Fibroblast of lung (primary cell): ENCODE measurements around the gene SFTA2. TPM values are rescaled to one million over a fixed set of nuclear protein-coding genes. Genes with fewer than 3 reads are reported as not detected.

Source experiments
- DNase-seq, 2 donors: peaks; one replicate each; pipeline versions ENCODE4 v3.0.0 to v3.0.0-alpha.2; 2010; ENCODE audit warnings: low read depth in 2 of 2
- H2AFZ ChIP-seq: 2 replicates; pipeline ENCODE4 v1.5.1; 2012; ENCODE audit warnings: low read length, control low read depth, inconsistent platforms
- H3K27ac ChIP-seq: 2 replicates; pipeline ENCODE4 v1.5.1; 2011; ENCODE audit warnings: low read length, control low read depth; ENCODE audit not compliant: insufficient read depth
- H3K27me3 ChIP-seq: 2 replicates; pipeline ENCODE4 v1.5.1; 2011; ENCODE audit warnings: mild to moderate bottlenecking, low read length; ENCODE audit not compliant: control insufficient read depth, insufficient read depth
- H3K36me3 ChIP-seq: 2 replicates; pipeline ENCODE4 v1.5.1; 2011; ENCODE audit warnings: low read length; ENCODE audit not compliant: control insufficient read depth, insufficient read depth
- H3K4me1 ChIP-seq: 2 replicates; pipeline ENCODE4 v1.5.1; 2011; ENCODE audit warnings: low read length; ENCODE audit not compliant: control insufficient read depth, insufficient read depth; ENCODE audit errors: extremely low read depth
- H3K4me2 ChIP-seq: 2 replicates; pipeline ENCODE4 v1.5.1; 2011; ENCODE audit warnings: low read length, control low read depth; ENCODE audit not compliant: insufficient read depth; ENCODE audit errors: extremely low read depth
- H3K4me3 ChIP-seq, 4 experiments: fragments of 200-600 bp in 1 of 4; sonication (generic) in 1 of 4; replicated peaks in 1 of 4; 2 replicates each; pipeline ENCODE4 v1.5.1; 2011 to 2016; ENCODE audit warnings: low read length in 4 of 4, low read depth in 3 of 4, mild to moderate bottlenecking in 3 of 4, control low read depth in 2 of 4, inconsistent platforms in 1 of 4, mixed read lengths in 1 of 4; ENCODE audit not compliant: insufficient read depth in 1 of 4; ENCODE audit errors: control extremely low read depth in 1 of 4
- H3K79me2 ChIP-seq: 2 replicates; pipeline ENCODE4 v1.5.1; 2012; ENCODE audit warnings: mild to moderate bottlenecking, low read length, inconsistent platforms; ENCODE audit not compliant: control insufficient read depth, insufficient read depth
- H3K9ac ChIP-seq: 2 replicates; pipeline ENCODE4 v1.5.1; 2011; ENCODE audit warnings: mild to moderate bottlenecking, low read length, control low read depth; ENCODE audit not compliant: insufficient read depth
- H3K9me3 ChIP-seq: 2 replicates; pipeline ENCODE4 v1.5.1; 2012; ENCODE audit warnings: low read depth, low read length; ENCODE audit not compliant: control insufficient read depth, insufficient read depth
- H4K20me1 ChIP-seq: 2 replicates; pipeline ENCODE4 v1.5.1; 2011; ENCODE audit warnings: low read length; ENCODE audit not compliant: control insufficient read depth, insufficient read depth; ENCODE audit errors: extremely low read depth
- CTCF ChIP-seq, 2 donors: IDR thresholded peaks in 1 of 2; conservative IDR thresholded peaks in 1 of 2; 1 replicate in 1 of 2; 2 replicates in 1 of 2; pipeline ENCODE4 v1.5.1; 2011 to 2012; ENCODE audit warnings: low read length in 2 of 2, control low read depth in 1 of 2, inconsistent platforms in 1 of 2, low read depth in 1 of 2, mild to moderate bottlenecking in 1 of 2
- EZH2 ChIP-seq: IDR thresholded peaks from 2 replicates; pipeline ENCODE4 v1.5.1; 2012; ENCODE audit warnings: low read length, control low read depth, mild to moderate bottlenecking; ENCODE audit errors: missing control alignments
- polyA plus RNA-seq, 2 donors: library from polyadenylated mRNA; depleted of rRNA in 1 of 2; stranded (reverse) in 1 of 2; unstranded in 1 of 2; fragments of >200 nt; gene quantifications; 2 replicates each; pipeline ENCODE4 v1.2.1, GENCODE V29; 2011 to 2012; ENCODE audit warnings: missing spikeins in 1 of 2
- total RNA-seq: library from RNA; depleted of rRNA; stranded (reverse); fragments of >200 nt; gene quantifications from 2 replicates; pipeline ENCODE4 v1.2.1, GENCODE V29; 2014

SFTA2 gene
- total and polyA plus RNA-seq, 2 donors (not counting 1 experiment from before 2014, with no cell fraction given) = not detected

DNA sequence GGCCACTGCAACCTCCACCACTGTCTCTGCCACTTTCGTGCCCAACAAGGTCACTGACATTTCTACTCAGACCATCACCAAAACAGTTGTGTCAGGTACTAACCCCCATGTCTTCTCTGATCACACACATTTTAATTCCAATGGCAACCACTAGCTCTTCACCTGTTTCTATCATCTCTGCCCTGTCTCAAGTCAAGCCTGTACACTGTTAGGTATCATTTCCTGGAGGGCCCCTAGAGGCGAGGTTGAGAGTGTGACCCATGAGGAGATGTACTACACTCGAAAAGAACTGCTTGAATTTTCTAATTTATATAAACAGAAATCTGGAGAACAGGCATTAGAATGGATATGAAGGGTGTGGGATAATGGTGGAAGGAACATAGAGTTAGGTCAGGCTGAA, 34.2 kb upstream of the SFTA2 start:
- Histone ChIP-seq H3K9ac (no peak overlapping the region), H3K4me3 (no peak overlapping the region), H3K4me2 (no peak overlapping the region), H3K27me3 (no peaks in the 10 kb centered on the region), H3K79me2 (no peaks in the 10 kb centered on the region), H3K36me3 (no peaks in the 10 kb centered on the region), H3K4me1 (no peaks in the 10 kb centered on the region), H3K27ac (no peak overlapping the region), H4K20me1 (no peaks in the 10 kb centered on the region), H2AFZ (no peak overlapping the region), H3K9me3 (no peaks in the 10 kb centered on the region)
- TF ChIP-seq CTCF (conservative IDR thresholded peaks at IDR 0.05 in 1 of 2, IDR thresholded peaks at IDR 0.05 in 1 of 2; ENCODE audit: low read depth in 1 of 2, low read length in 2 of 2) (no peak), EZH2 (no peak)
- DNase-seq = no peak

DNA sequence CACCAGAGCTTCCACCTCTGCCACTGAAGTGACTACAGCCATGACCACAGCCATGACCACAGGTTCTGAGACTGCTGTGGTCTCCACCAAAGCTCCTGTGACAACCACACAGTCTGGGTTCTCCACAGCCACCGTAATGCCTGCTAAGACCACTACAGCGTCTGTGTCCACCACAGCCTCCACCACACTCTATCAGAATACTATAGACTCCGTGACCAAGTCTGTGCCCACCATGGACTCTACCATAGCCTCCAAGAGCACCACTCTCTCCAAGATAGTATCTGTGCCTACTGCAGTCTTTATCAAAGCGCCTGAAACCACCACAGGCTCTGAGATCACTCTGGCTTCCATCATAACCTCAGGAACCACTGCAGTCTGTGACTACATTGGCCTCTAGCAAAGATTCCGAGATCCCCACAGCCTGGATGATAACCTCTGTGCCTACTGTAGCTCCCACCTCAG, 33.2 kb upstream of the SFTA2 start:
- H3K36me3 ChIP-seq = no peaks in the 10 kb centered on the region
- no peaks in the 10 kb centered on the region for H3K27me3 ChIP-seq
- no peaks in the 10 kb centered on the region for H3K9me3 ChIP-seq
- no peaks in the 10 kb centered on the region for H3K79me2 ChIP-seq
- no peak overlapping the region for H3K27ac ChIP-seq
- no peak overlapping the region for H2AFZ ChIP-seq
- H4K20me1 ChIP-seq = no peaks in the 10 kb centered on the region
- no peak overlapping the region for H3K4me3 ChIP-seq
- no peaks in the 10 kb centered on the region for H3K4me1 ChIP-seq
- no peak overlapping the region for H3K9ac ChIP-seq
- no peak overlapping the region for H3K4me2 ChIP-seq
- no peak for TF ChIP-seq CTCF (conservative IDR thresholded peaks at IDR 0.05 in 1 of 2, IDR thresholded peaks at IDR 0.05 in 1 of 2; ENCODE audit: low read depth in 1 of 2, low read length in 2 of 2)
- no peak for DNase-seq

DNA sequence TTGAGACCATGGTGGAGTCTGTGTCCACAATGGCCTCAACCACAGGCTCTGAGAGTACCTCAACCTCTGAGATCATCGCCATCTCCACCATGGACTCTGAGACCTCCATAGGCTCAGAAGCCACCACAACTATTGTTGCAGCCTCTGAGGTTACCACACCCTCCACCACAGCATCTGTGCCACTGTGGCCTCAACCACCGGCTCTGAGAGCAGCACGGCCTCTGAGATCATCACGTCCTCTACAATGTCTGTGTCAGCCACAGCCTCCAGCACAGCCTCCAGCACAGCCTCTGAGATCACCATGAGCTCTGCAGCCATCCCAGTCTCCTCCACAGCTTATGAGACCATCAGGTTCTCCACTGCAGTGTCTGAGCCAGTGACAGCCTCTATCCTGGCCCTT, 32.1 kb upstream of the SFTA2 start:
- Histone ChIP-seq H4K20me1 (no peaks in the 10 kb centered on the region), H3K4me1 (no peaks in the 10 kb centered on the region), H3K4me3 (no peak overlapping the region), H3K9me3 (no peaks in the 10 kb centered on the region), H2AFZ (no peak overlapping the region), H3K27me3 (peaks cover 4% of the 10 kb centered on the region), H3K4me2 (no peak overlapping the region), H3K9ac (no peak overlapping the region), H3K79me2 (no peaks in the 10 kb centered on the region), H3K36me3 (no peaks in the 10 kb centered on the region), H3K27ac (no peak overlapping the region)
- peak in 1 of 2 donors; percentile 65 for DNase-seq
- no peak for TF ChIP-seq EZH2
- TF ChIP-seq CTCF (conservative IDR thresholded peaks at IDR 0.05 in 1 of 2, IDR thresholded peaks at IDR 0.05 in 1 of 2; ENCODE audit: low read depth in 1 of 2, low read length in 2 of 2) = no peak
